Measurements from ENCODE around the gene ITGB2.

DNA sequence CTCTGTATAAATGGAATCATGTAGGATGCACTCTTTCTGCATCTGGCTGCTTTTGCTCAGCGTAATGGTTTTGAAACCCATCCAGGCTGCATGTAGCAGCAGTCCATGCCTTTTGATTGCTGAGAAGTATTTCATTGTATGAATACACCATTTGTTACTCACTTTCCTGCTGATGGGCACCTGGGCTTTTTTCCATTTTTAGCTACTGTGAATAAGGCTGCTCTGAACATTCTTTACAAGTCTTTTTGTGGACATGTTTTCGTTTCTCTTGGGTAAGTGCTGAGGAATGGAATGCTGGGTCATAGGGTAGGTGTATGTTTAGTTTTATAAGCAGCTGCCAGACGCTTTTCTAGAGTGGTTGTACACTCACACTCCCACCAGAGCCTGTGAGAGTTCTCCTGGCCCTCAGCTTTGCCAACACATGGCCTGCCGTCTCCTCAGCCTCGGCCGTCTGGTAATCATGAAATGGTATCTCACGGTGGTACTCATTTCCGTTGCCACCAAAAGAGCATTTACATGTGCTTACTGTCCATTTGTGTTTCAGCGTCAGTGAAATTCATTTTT is 41.8 kb upstream of the ITGB2 start:
- TF ChIP-seq, protein P1, sequence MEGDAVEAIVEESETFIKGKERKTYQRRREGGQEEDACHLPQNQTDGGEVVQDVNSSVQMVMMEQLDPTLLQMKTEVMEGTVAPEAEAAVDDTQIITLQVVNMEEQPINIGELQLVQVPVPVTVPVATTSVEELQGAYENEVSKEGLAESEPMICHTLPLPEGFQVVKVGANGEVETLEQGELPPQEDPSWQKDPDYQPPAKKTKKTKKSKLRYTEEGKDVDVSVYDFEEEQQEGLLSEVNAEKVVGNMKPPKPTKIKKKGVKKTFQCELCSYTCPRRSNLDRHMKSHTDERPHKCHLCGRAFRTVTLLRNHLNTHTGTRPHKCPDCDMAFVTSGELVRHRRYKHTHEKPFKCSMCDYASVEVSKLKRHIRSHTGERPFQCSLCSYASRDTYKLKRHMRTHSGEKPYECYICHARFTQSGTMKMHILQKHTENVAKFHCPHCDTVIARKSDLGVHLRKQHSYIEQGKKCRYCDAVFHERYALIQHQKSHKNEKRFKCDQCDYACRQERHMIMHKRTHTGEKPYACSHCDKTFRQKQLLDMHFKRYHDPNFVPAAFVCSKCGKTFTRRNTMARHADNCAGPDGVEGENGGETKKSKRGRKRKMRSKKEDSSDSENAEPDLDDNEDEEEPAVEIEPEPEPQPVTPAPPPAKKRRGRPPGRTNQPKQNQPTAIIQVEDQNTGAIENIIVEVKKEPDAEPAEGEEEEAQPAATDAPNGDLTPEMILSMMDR (conservative IDR thresholded peaks at IDR 0.05), result no peak
- TF ChIP-seq EZH2 (IDR thresholded peaks at IDR 0.05; ENCODE audit: low read depth), result no peak
